ENCODE measurements around the gene ATP13A4.
"Not testable (repeated sequence)": the region's sequence is repeated elsewhere in the genome, so short reads cannot be mapped to it uniquely, and the experiment has no call there.

Gene ATP13A4

GRCh38 chr3:193559100-193559499, 4.4 kb upstream of the ATP13A4 start:
- no peaks in the 10 kb centered on the region for H3K36me3 ChIP-seq (ENCODE audit: control insufficient read depth, insufficient read depth, low read length)
- H3K9ac ChIP-seq (ENCODE audit: low read length), result no peak overlapping the region
- no peaks in the 10 kb centered on the region for H3K27me3 ChIP-seq (ENCODE audit: control insufficient read depth, insufficient read depth, low read length)
- H3K9me3 ChIP-seq (ENCODE audit: control insufficient read depth, insufficient read depth, low read depth, low read length), result no peaks in the 10 kb centered on the region
- H3K4me1 ChIP-seq (ENCODE audit: control insufficient read depth, insufficient read depth, low read length), result peaks cover 6% of the 10 kb centered on the region
- no peak overlapping the region for H3K4me3 ChIP-seq (ENCODE audit: low read depth, low read length)
- H3K27ac ChIP-seq (ENCODE audit: low read depth, low read length), result no peak overlapping the region

DNA sequence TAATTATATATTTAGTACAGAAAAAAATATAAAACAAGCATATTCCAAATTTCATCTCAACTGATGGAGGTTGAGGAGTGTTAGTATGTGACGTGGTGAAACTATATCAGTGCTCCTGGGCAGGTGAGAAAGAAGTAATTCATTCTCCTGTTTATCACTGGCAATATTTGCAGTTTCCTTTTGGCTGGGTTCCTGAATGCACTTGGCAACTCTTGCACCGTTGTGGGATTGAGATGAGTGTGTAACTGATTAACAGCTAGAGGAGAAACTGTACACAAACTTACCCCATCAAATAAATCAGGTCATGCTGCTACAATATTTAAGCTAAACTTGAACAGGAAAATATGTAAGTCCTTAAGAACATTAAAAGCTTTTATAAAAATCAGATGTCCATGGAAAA, 2.1 kb upstream of the ATP13A4 start:
- Histone ChIP-seq H3K4me1 (ENCODE audit: control insufficient read depth, insufficient read depth, low read length) (peaks cover 6% of the 10 kb centered on the region), H3K9ac (ENCODE audit: low read length) (no peak overlapping the region), H3K4me3 (ENCODE audit: low read depth, low read length) (no peak overlapping the region), H3K9me3 (ENCODE audit: control insufficient read depth, insufficient read depth, low read depth, low read length) (no peaks in the 10 kb centered on the region), H3K36me3 (ENCODE audit: control insufficient read depth, insufficient read depth, low read length) (no peaks in the 10 kb centered on the region), H3K27me3 (ENCODE audit: control insufficient read depth, insufficient read depth, low read length) (no peaks in the 10 kb centered on the region), H3K27ac (ENCODE audit: low read depth, low read length) (no peak overlapping the region)

DNA sequence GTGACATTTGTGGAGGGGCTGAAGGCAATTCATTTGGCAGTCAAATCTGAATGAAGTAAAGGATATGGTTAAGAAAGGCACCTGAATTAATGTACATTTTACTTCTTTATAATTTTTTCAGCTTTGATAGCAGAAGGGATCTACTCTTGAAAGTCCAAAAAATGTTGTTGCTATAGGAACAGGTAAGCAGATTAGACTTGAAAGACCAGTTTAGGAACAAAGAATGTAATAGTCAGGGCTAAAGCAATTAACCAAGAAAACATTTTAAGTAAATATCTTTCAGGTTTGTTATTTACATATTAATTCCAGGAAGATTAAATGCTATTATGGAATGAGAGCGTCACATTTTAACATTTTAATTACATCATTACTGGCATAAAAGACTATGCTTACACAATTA, 1.1 kb downstream of the ATP13A4 start:
- H3K9ac ChIP-seq (ENCODE audit: low read length), result no peak overlapping the region
- no peaks in the 10 kb centered on the region for H3K9me3 ChIP-seq (ENCODE audit: control insufficient read depth, insufficient read depth, low read depth, low read length)
- H3K27ac ChIP-seq (ENCODE audit: low read depth, low read length), result no peak overlapping the region
- no peaks in the 10 kb centered on the region for H3K27me3 ChIP-seq (ENCODE audit: control insufficient read depth, insufficient read depth, low read length)
- H3K4me1 ChIP-seq (ENCODE audit: control insufficient read depth, insufficient read depth, low read length), result peaks cover 6% of the 10 kb centered on the region
- no peak overlapping the region for H3K4me3 ChIP-seq (ENCODE audit: low read depth, low read length)
- H3K36me3 ChIP-seq (ENCODE audit: control insufficient read depth, insufficient read depth, low read length), result no peaks in the 10 kb centered on the region

DNA sequence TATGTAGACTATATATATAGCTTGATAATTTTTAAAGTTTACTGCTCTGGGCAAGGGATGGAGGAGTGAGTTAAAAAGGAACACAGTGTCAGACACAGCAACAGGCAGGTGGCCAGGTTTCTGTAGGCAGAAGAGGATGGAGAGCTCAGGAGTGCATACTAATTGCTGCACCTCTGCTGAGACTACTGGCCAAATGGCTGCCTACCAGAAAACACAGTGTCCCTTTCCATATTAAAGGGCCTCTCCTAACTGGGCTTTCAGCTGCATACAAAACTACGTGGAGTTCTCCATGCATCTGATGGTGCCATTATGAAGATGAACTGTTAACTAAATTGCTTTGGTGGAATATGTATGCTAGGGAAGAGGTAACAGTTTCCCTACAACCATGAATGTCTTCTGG, 1.8 kb downstream of the ATP13A4 start:
- Histone ChIP-seq H3K9me3 (ENCODE audit: control insufficient read depth, insufficient read depth, low read depth, low read length) (no peaks in the 10 kb centered on the region), H3K27me3 (ENCODE audit: control insufficient read depth, insufficient read depth, low read length) (no peaks in the 10 kb centered on the region), H3K36me3 (ENCODE audit: control insufficient read depth, insufficient read depth, low read length) (no peaks in the 10 kb centered on the region), H3K9ac (ENCODE audit: low read length) (no peak overlapping the region), H3K4me1 (ENCODE audit: control insufficient read depth, insufficient read depth, low read length) (peaks cover 6% of the 10 kb centered on the region), H3K27ac (ENCODE audit: low read depth, low read length) (no peak overlapping the region), H3K4me3 (ENCODE audit: low read depth, low read length) (no peak overlapping the region)

- H3K4me1 ChIP-seq (ENCODE audit: control insufficient read depth, insufficient read depth, low read length), result no peaks in the 10 kb centered on the region
- no peak overlapping the region for H3K9ac ChIP-seq (ENCODE audit: low read length)
- no peaks in the 10 kb centered on the region for H3K27me3 ChIP-seq (ENCODE audit: control insufficient read depth, insufficient read depth, low read length)
- H3K4me3 ChIP-seq (ENCODE audit: low read depth, low read length), result no peak overlapping the region
- H3K27ac ChIP-seq (ENCODE audit: low read depth, low read length), result no peak overlapping the region
- peaks cover 4% of the 10 kb centered on the region for H3K9me3 ChIP-seq (ENCODE audit: control insufficient read depth, insufficient read depth, low read depth, low read length)
- H3K36me3 ChIP-seq (ENCODE audit: control insufficient read depth, insufficient read depth, low read length), result no peaks in the 10 kb centered on the region
Observed at GRCh38 chr3:193548406-193548805, 6.3 kb downstream of the ATP13A4 start.

GRCh38 chr3:193546129-193546528, 8.6 kb downstream of the ATP13A4 start:
- no peaks in the 10 kb centered on the region for H3K36me3 ChIP-seq (ENCODE audit: control insufficient read depth, insufficient read depth, low read length)
- H3K4me3 ChIP-seq (ENCODE audit: low read depth, low read length), result no peak overlapping the region
- H3K27ac ChIP-seq (ENCODE audit: low read depth, low read length), result no peak overlapping the region
- H3K9me3 ChIP-seq (ENCODE audit: control insufficient read depth, insufficient read depth, low read depth, low read length), result peaks cover 4% of the 10 kb centered on the region
- H3K9ac ChIP-seq (ENCODE audit: low read length), result no peak overlapping the region
- no peaks in the 10 kb centered on the region for H3K27me3 ChIP-seq (ENCODE audit: control insufficient read depth, insufficient read depth, low read length)
- H3K4me1 ChIP-seq (ENCODE audit: control insufficient read depth, insufficient read depth, low read length), result no peaks in the 10 kb centered on the region

DNA sequence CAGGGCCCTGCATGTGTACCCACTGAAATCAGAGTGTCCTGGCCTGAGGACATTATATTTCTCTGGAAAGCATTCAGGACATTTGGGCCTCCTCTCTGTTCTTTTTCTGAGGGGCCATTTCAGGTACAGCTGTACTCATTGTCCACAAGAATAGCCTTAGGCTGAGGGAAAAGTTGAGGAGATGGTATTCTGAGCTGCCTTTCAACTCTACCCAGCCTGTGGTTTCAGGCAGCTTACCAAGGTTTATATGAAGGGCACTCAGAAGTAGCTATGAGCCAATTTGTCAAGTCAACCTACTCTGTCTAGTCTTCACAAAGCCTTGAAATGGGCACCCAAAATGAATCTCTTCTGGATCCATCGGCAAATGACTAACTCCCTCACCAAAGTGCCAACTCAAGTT, 9.4 kb downstream of the ATP13A4 start:
- peaks cover 4% of the 10 kb centered on the region for H3K9me3 ChIP-seq (ENCODE audit: control insufficient read depth, insufficient read depth, low read depth, low read length)
- H3K27me3 ChIP-seq (ENCODE audit: control insufficient read depth, insufficient read depth, low read length), result no peaks in the 10 kb centered on the region
- H3K36me3 ChIP-seq (ENCODE audit: control insufficient read depth, insufficient read depth, low read length), result no peaks in the 10 kb centered on the region
- H3K4me3 ChIP-seq (ENCODE audit: low read depth, low read length), result no peak overlapping the region
- H3K9ac ChIP-seq (ENCODE audit: low read length), result no peak overlapping the region
- no peak overlapping the region for H3K27ac ChIP-seq (ENCODE audit: low read depth, low read length)
- no peaks in the 10 kb centered on the region for H3K4me1 ChIP-seq (ENCODE audit: control insufficient read depth, insufficient read depth, low read length)

DNA sequence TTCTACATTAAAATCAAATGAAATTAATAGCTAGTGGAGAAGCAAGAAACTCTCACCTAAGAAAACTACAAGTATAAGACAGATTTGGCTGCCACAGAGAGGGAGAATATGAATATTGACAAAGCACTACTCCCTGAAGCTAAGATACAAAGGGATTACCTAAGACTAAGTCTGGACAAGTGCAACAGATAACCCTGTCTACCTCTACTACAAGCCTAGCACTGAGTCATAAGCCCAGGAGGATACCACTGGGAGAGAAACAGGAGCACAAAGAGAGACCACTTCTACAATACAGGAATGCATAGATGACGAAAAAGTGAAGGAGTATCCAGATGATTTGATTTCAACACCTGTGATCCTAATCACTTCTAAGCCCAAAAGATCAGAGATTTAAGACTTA, 10.4 kb downstream of the ATP13A4 start:
- Histone ChIP-seq H3K36me3 (ENCODE audit: control insufficient read depth, insufficient read depth, low read length) (no peaks in the 10 kb centered on the region), H3K9ac (ENCODE audit: low read length) (no peak overlapping the region), H3K4me3 (ENCODE audit: low read depth, low read length) (no peak overlapping the region), H3K27me3 (ENCODE audit: control insufficient read depth, insufficient read depth, low read length) (no peaks in the 10 kb centered on the region), H3K4me1 (ENCODE audit: control insufficient read depth, insufficient read depth, low read length) (no peaks in the 10 kb centered on the region), H3K9me3 (ENCODE audit: control insufficient read depth, insufficient read depth, low read depth, low read length) (peaks cover 4% of the 10 kb centered on the region), H3K27ac (ENCODE audit: low read depth, low read length) (no peak overlapping the region)

GRCh38 chr3:193530231-193531165, 24.2 kb downstream of the ATP13A4 start:
- no peaks in the 10 kb centered on the region for H3K4me1 ChIP-seq (ENCODE audit: control insufficient read depth, insufficient read depth, low read length)
- H3K27me3 ChIP-seq (ENCODE audit: control insufficient read depth, insufficient read depth, low read length), result no peaks in the 10 kb centered on the region
- no peak overlapping the region for H3K27ac ChIP-seq (ENCODE audit: low read depth, low read length)
- H3K4me3 ChIP-seq (ENCODE audit: low read depth, low read length), result no peak overlapping the region
- H3K36me3 ChIP-seq (ENCODE audit: control insufficient read depth, insufficient read depth, low read length), result no peaks in the 10 kb centered on the region
- no peak overlapping the region for H3K9ac ChIP-seq (ENCODE audit: low read length)
- H3K9me3 ChIP-seq (ENCODE audit: control insufficient read depth, insufficient read depth, low read depth, low read length), result no peaks in the 10 kb centered on the region

DNA sequence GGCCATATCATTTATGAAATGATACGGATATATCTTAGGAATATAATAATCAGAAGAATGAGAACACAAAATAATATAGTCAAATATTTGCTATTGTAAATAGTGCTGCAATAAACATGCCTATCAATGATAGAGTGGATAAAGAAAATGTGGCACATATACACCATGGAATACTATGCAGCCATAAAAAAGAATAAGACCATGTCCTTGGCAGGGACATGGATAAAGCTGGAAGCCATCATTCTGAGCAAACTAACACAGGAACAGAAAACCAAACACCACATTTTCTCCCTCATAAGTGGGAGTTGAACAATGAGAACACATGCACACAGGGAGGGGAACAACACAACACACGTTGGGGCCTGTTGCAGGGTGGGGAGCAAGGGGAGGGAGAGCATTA, 28.6 kb downstream of the ATP13A4 start:
- not testable (repeated sequence) for H3K4me3 ChIP-seq (ENCODE audit: low read depth, low read length); H3K9ac ChIP-seq (ENCODE audit: low read length); H3K9me3 ChIP-seq (ENCODE audit: control insufficient read depth, insufficient read depth, low read depth, low read length); H3K27me3 ChIP-seq (ENCODE audit: control insufficient read depth, insufficient read depth, low read length); H3K36me3 ChIP-seq (ENCODE audit: control insufficient read depth, insufficient read depth, low read length); H3K4me1 ChIP-seq (ENCODE audit: control insufficient read depth, insufficient read depth, low read length); H3K27ac ChIP-seq (ENCODE audit: low read depth, low read length)

GRCh38 chr3:193522473-193522872, 32.2 kb downstream of the ATP13A4 start:
- Histone ChIP-seq H3K27ac (ENCODE audit: low read depth, low read length) (no peak overlapping the region), H3K36me3 (ENCODE audit: control insufficient read depth, insufficient read depth, low read length) (no peaks in the 10 kb centered on the region), H3K4me1 (ENCODE audit: control insufficient read depth, insufficient read depth, low read length) (no peaks in the 10 kb centered on the region), H3K9ac (ENCODE audit: low read length) (no peak overlapping the region), H3K9me3 (ENCODE audit: control insufficient read depth, insufficient read depth, low read depth, low read length) (no peaks in the 10 kb centered on the region), H3K27me3 (ENCODE audit: control insufficient read depth, insufficient read depth, low read length) (no peaks in the 10 kb centered on the region), H3K4me3 (ENCODE audit: low read depth, low read length) (no peak overlapping the region)

Measured in HUES6 (cell line).